B cell (primary cell): Measurements from ENCODE around the gene CASKIN2. TPM values are rescaled to one million over a fixed set of nuclear protein-coding genes. Genes with fewer than 3 reads are reported as not detected.

ENCODE experiments used
- ATAC-seq: fragments of 200-7000 bp; cut with Tn5 transposase; one replicate; pipeline ENCODE4 v1.10.0; 2021; ENCODE audit warnings: low read depth, mild to moderate bottlenecking, moderate number of reproducible peaks, moderate library complexity
- CTCF ChIA-PET: fragments of 350-600 bp; sonication (Branson Sonifier 250); formaldehyde crosslinking; loops from one replicate; lab custom pipeline; 2021; ENCODE audit warnings: antibody characterized with exemption, inconsistent platforms; lab: Charles Lee
- POLR2A ChIA-PET: fragments of 350-600 bp; sonication (Branson Sonifier 250); formaldehyde crosslinking; loops from one replicate; lab custom pipeline; 2021; ENCODE audit warnings: antibody characterized with exemption; lab: Charles Lee
- DNase-seq: peaks from one replicate; pipeline ENCODE4 v3.0.0; 2013
- H2AFZ ChIP-seq: 2 replicates; pipeline ENCODE4 v1.6.1; 2012; ENCODE audit warnings: mild to moderate bottlenecking, low read depth, low read length; ENCODE audit not compliant: insufficient read depth, poor library complexity, severe bottlenecking
- H3K27ac ChIP-seq, 2 donors: 1 replicate in 1 of 2; 2 replicates in 1 of 2; pipeline ENCODE4 v1.5.1; 2012 to 2013; ENCODE audit warnings: low read length in 2 of 2, mild to moderate bottlenecking in 2 of 2, moderate library complexity in 1 of 2
- H3K27me3 ChIP-seq, 4 experiments: fragments of 200-600 bp in 1 of 4; sonication (generic) in 1 of 4; replicated peaks in 1 of 4; 1 replicate in 2 of 4; 2 replicates in 2 of 4; pipeline versions ENCODE4 v1.6.1 to v1.7.0; 2013 to 2016; ENCODE audit warnings: low read length in 3 of 4, mild to moderate bottlenecking in 2 of 4, mixed read lengths in 1 of 4, moderate library complexity in 1 of 4; ENCODE audit not compliant: insufficient read depth in 4 of 4, control insufficient read depth in 3 of 4; ENCODE audit errors: control extremely low read depth in 1 of 4
- H3K36me3 ChIP-seq, 2 experiments: replicated peaks in 1 of 2; 1 replicate in 1 of 2; 2 replicates in 1 of 2; pipeline versions ENCODE4 v1.6.1 to v1.7.1; 2013; ENCODE audit warnings: low read length in 1 of 2; ENCODE audit not compliant: insufficient read depth in 2 of 2, control insufficient read depth in 1 of 2; ENCODE audit errors: control extremely low read depth in 1 of 2, extremely low read depth in 1 of 2
- H3K4me1 ChIP-seq, 2 donors: fragments of 200-600 bp in 1 of 2; sonication (generic) in 1 of 2; 1 replicate in 1 of 2; 2 replicates in 1 of 2; pipeline versions ENCODE4 v1.5.1 to v1.6.1; 2013 to 2017; ENCODE audit warnings: low read length in 2 of 2; ENCODE audit not compliant: control insufficient read depth in 2 of 2, insufficient read depth in 2 of 2
- H3K4me2 ChIP-seq: replicated peaks from 2 replicates; pipeline ENCODE3; 2012; ENCODE audit warnings: mild to moderate bottlenecking, low read depth, low read length; ENCODE audit not compliant: poor library complexity, severe bottlenecking
- H3K4me3 ChIP-seq, 5 experiments: fragments of 200-600 bp in 1 of 5; sonication (generic) in 1 of 5; 1 replicate in 3 of 5; 2 replicates in 2 of 5; pipeline versions ENCODE4 v1.5.1 to v1.7.0; 2011 to 2016; ENCODE audit warnings: low read length in 4 of 5, mild to moderate bottlenecking in 4 of 5, low read depth in 2 of 5, control low read depth in 1 of 5, moderate library complexity in 1 of 5; ENCODE audit not compliant: insufficient read depth in 1 of 5; ENCODE audit errors: control extremely low read depth in 1 of 5, extremely low read depth in 1 of 5
- H3K79me2 ChIP-seq: fragments of 200-600 bp; sonication (generic); one replicate; pipeline ENCODE4 v1.6.0; 2016; ENCODE audit warnings: low read length; ENCODE audit not compliant: control insufficient read depth, insufficient read depth
- H3K9ac ChIP-seq: fragments of 200-600 bp; sonication (generic); 2 replicates; pipeline ENCODE4 v1.6.1; 2017; ENCODE audit warnings: mild to moderate bottlenecking, low read length, moderate library complexity
- H3K9me3 ChIP-seq, 3 donors: one replicate each; pipeline versions ENCODE4 v1.6.1 to v1.7.1; 2013; ENCODE audit warnings: low read length in 2 of 3; ENCODE audit not compliant: control insufficient read depth in 2 of 3, insufficient read depth in 1 of 3; ENCODE audit errors: control extremely low read depth in 1 of 3
- H4K20me1 ChIP-seq: 2 replicates; pipeline ENCODE4 v1.6.0; 2012; ENCODE audit warnings: mild to moderate bottlenecking, low read length; ENCODE audit not compliant: insufficient read depth, control insufficient read depth, poor library complexity, severe bottlenecking
- H3K27ac Mint-ChIP-seq: one replicate; pipeline ENCODE4 v1.8.0; 2021; ENCODE audit warnings: mixed read lengths
- H3K27me3 Mint-ChIP-seq: one replicate; pipeline ENCODE4 v1.8.0; 2021; ENCODE audit warnings: mixed read lengths
- H3K4me1 Mint-ChIP-seq: one replicate; pipeline ENCODE4 v1.8.0; 2021; ENCODE audit warnings: mixed read lengths
- H3K4me3 Mint-ChIP-seq: one replicate; pipeline ENCODE4 v1.8.0; 2021; ENCODE audit warnings: mixed read lengths
- H3K9me3 Mint-ChIP-seq: one replicate; pipeline ENCODE4 v1.8.0; 2022; ENCODE audit warnings: mixed read lengths; ENCODE audit not compliant: insufficient read depth
- EZH2 ChIP-seq: IDR thresholded peaks from 2 replicates; pipeline ENCODE4 v1.6.1; 2012; ENCODE audit warnings: borderline replicate concordance, low read depth, mild to moderate bottlenecking, moderate library complexity, low read length; ENCODE audit not compliant: insufficient read depth, poor library complexity, severe bottlenecking
- WGBS: methylation state at CpG from one replicate; pipeline ENCODE4 v1.1.5; 2013; ENCODE audit warnings: missing lambda C conversion rate; ENCODE audit not compliant: insufficient coverage; 5-methylcytosine and 5-hydroxymethylcytosine counted together
- intact Hi-C: fragments of 100-400 bp; cut with micrococcal nuclease; formaldehyde crosslinking; loops from one replicate; pipeline ENCODE4 v1.10.0; 2022
- polyA minus RNA-seq: library from RNA; depleted of rRNA, polyadenylated mRNA; stranded (reverse); fragments of >200 nt; gene quantifications from 2 replicates; pipeline ENCODE4 v1.2.3, GENCODE V29; 2012
- polyA plus RNA-seq: library from polyadenylated mRNA; depleted of rRNA; stranded (reverse); fragments of >200 nt; gene quantifications from 2 replicates; pipeline ENCODE4 v1.2.3, GENCODE V29; 2012
- total RNA-seq, 2 donors: library from RNA; stranded (reverse); fragments of 120-200 nt in 1 of 2; gene quantifications; 1 replicate in 1 of 2; 2 replicates in 1 of 2; pipeline versions ENCODE4 v1.2.3 to v1.2.4, GENCODE V29; 2013 to 2022
- TF ChIP-seq, protein P1 (sequence below): fragments of 200-600 bp; IDR thresholded peaks from one replicate; pipeline ENCODE4 v1.8.0; 2022; ENCODE audit warnings: antibody characterized with exemption, mild to moderate bottlenecking

CASKIN2 gene
- total RNA-seq (0.37 and 0.97 TPM in 2 replicates), polyA plus RNA-seq (0.27 and 1.00 TPM in 2 replicates), polyA minus RNA-seq (1.8 and 2.1 TPM in 2 replicates)
- total RNA-seq (2013): 0.58 TPM

- DNase-seq (peak; percentile 90), ATAC-seq (peak; percentile 67)
- Mint-ChIP-seq H3K4me3 (peak within 1 kb of the TSS; percentile 78), H3K27me3 (no peaks in the 10 kb centered on the region), H3K27ac (peak within 1 kb of the TSS; percentile 32), H3K9me3 (no peaks in the 10 kb centered on the region), H3K4me1 (peaks cover 19% of the 10 kb centered on the region)
- CTCF ChIA-PET: interaction anchor here (0.9 to 2.2 kb wide), 14 partner anchors 9 to 246 kb away, joined by 3 to 24 read pairs (median 5); partner anchors contain the start of genes LLGL2, MYO15B and SLC25A19
- H3K27me3 ChIP-seq: no peaks in the 10 kb centered on the region
- H3K79me2 ChIP-seq: peaks cover 11% of the 10 kb centered on the region
- under 1% methylated on average over 76 of the region's 78 CpGs for WGBS
- POLR2A ChIA-PET: interaction anchor here (0.5 to 1.5 kb wide), 7 partner anchors 9 to 588 kb away, joined by 3 to 22 read pairs (median 4); partner anchors contain the start of genes EXOC7, LLGL2, MIF4GD and SLC25A19
- peak within 1 kb of the TSS; percentile 38 to 96 (median 63) for H3K4me3 ChIP-seq
- peaks cover 10% of the 10 kb centered on the region for H4K20me1 ChIP-seq
- no peaks in the 10 kb centered on the region for H3K36me3 ChIP-seq
- no peak within 1 kb of the TSS for H3K27ac ChIP-seq
- peaks cover 26 to 39% of the 10 kb centered on the region in 2 donors for H3K4me1 ChIP-seq
- intact Hi-C loops: loop anchor here (1.0 to 10.0 kb wide), 10 partner anchors 10 to 1222 kb away; partner anchors contain the start of genes GALK1, GRB2, LLGL2 and MFSD11
- TF ChIP-seq, protein P1, sequence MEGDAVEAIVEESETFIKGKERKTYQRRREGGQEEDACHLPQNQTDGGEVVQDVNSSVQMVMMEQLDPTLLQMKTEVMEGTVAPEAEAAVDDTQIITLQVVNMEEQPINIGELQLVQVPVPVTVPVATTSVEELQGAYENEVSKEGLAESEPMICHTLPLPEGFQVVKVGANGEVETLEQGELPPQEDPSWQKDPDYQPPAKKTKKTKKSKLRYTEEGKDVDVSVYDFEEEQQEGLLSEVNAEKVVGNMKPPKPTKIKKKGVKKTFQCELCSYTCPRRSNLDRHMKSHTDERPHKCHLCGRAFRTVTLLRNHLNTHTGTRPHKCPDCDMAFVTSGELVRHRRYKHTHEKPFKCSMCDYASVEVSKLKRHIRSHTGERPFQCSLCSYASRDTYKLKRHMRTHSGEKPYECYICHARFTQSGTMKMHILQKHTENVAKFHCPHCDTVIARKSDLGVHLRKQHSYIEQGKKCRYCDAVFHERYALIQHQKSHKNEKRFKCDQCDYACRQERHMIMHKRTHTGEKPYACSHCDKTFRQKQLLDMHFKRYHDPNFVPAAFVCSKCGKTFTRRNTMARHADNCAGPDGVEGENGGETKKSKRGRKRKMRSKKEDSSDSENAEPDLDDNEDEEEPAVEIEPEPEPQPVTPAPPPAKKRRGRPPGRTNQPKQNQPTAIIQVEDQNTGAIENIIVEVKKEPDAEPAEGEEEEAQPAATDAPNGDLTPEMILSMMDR: peak; percentile 94
- no peak for TF ChIP-seq EZH2
- peak within 1 kb of the TSS; percentile 89 for H3K9ac ChIP-seq
- H3K4me2 ChIP-seq: peak within 1 kb of the TSS; percentile 100
- no peaks in the 10 kb centered on the region for H3K9me3 ChIP-seq
- H2AFZ ChIP-seq: peak within 1 kb of the TSS; percentile 87
These were observed at the start of gene CASKIN2 for GRCh38 chr17:75515496-75516254. CASKIN2 (minus strand) TSS chr17:75515537; CDS start chr17:75513804, 1,733 bp downstream.

DNA sequence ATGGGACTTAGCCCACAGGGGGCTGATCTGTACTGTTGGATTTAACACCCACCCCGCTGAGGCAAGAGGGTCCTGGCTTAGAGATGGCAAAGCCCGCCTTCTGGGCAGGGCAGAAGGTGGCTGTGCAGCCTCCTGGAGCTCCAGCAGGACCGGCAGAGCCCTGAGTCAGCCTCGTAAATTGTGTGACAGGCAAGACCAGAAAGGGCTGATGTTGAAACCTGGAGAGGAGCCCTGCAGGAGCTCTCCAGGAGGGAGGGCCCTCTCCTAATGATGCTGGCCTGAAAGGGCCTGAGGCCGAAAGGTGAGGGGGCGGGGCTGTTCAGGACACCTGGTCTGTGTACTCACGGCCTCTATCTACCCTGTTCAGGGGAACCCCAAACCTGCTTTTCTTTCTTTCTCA lies 49.7 kb upstream of the CASKIN2 start:
- CTCF ChIA-PET: interaction anchor here (0.7 kb wide), 1 partner anchor 219 kb away, joined by 4 read pairs; no protein-coding TSS in a partner anchor
- no peak overlapping the region for H3K4me2 ChIP-seq
- no peak for DNase-seq
- H3K27me3 Mint-ChIP-seq: no peaks in the 10 kb centered on the region
- WGBS: 94% methylated on average over 6 of the region's 7 CpGs
- no peak overlapping the region for H3K9ac ChIP-seq
- no peaks in the 10 kb centered on the region for H3K9me3 Mint-ChIP-seq
- no peaks in the 10 kb centered on the region for H4K20me1 ChIP-seq
- no peak overlapping the region for H3K4me3 Mint-ChIP-seq
- H3K9me3 ChIP-seq: no peaks in the 10 kb centered on the region
- ATAC-seq: no peak
- H3K27ac ChIP-seq: no peak overlapping the region
- no peak overlapping the region for H3K4me3 ChIP-seq
- H3K36me3 ChIP-seq: peaks cover 0 to 9% of the 10 kb centered on the region in 2 experiments
- H3K27me3 ChIP-seq: no peaks in the 10 kb centered on the region
- H2AFZ ChIP-seq: no peak overlapping the region
- POLR2A ChIA-PET: no interaction called here
- no peak for TF ChIP-seq EZH2
- TF ChIP-seq, protein P1: no peak
- peaks cover 15% of the 10 kb centered on the region for H3K4me1 Mint-ChIP-seq
- no peaks in the 10 kb centered on the region for H3K79me2 ChIP-seq
- H3K4me1 ChIP-seq: peaks cover 10 to 14% of the 10 kb centered on the region in 2 donors
- no peak overlapping the region for H3K27ac Mint-ChIP-seq
- intact Hi-C loops: no loop called here
